ENCODE data around the gene DCDC2.
"Not testable (repeated sequence)": the region's sequence is repeated elsewhere in the genome, so short reads cannot be mapped to it uniquely, and the experiment has no call there.

DCDC2 gene

DNA sequence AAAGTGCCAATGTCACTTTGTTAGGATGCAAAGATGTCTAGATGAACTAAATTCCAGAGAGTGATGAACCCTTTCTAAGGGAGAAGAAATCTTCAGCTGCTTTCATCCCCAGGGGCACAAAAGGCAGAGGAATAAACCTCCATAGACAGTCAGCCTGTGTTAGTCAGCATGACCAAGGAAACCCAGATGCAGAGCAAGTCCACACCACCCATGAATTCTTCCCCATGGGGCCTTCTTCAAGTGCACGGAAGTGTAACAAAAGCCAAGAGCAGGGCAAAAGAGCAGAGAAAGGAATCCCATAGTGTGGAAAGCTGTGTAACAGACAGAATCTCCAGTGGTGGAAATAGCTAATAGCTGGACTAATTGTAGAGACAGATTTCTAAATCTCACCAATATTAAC is 50.0 kb downstream of the DCDC2 start:
- TF ChIP-seq, protein P1, sequence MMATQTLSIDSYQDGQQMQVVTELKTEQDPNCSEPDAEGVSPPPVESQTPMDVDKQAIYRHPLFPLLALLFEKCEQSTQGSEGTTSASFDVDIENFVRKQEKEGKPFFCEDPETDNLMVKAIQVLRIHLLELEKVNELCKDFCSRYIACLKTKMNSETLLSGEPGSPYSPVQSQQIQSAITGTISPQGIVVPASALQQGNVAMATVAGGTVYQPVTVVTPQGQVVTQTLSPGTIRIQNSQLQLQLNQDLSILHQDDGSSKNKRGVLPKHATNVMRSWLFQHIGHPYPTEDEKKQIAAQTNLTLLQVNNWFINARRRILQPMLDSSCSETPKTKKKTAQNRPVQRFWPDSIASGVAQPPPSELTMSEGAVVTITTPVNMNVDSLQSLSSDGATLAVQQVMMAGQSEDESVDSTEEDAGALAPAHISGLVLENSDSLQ (IDR thresholded peaks at IDR 0.05), result no peak
- TF ChIP-seq FOXA1 (IDR thresholded peaks at IDR 0.05), result no peak
- no peak for TF ChIP-seq BHLHE40 (IDR thresholded peaks at IDR 0.05; ENCODE audit: borderline replicate concordance)
- TF ChIP-seq TARDBP (IDR thresholded peaks at IDR 0.05), result no peak
- no peak for DNase-seq (ENCODE audit: extremely low spot score)
- POLR2A ChIA-PET, result no interaction called here
- CTCF ChIA-PET, result interaction anchor here (0.9 kb wide), 1 partner anchor 52 kb away, joined by 3 read pairs; no protein-coding TSS in a partner anchor

DNA sequence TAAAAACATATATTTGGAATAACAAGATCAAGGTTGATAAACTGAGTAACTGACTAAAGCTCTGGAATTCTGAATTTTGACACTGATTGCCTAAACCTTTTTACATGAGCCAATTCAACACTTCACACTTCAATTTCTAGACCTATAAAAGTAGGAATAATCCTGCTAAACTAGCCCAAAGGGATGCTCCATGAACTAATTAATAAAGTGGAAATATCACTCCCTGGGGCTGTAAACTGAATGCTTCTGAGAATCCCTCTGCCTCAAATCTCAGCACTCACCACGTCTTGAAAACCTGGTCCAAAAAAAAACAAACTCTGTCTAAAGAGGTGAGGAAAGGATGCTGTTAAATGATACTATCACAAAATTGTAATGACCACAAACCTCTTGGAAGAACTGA is 50.9 kb downstream of the DCDC2 start:
- CTCF ChIA-PET, result no interaction called here
- DNase-seq (ENCODE audit: extremely low spot score), result no peak
- POLR2A ChIA-PET, result no interaction called here
- TF ChIP-seq FOXA1 (IDR thresholded peaks at IDR 0.05) (no peak), TARDBP (IDR thresholded peaks at IDR 0.05) (no peak), ELF4 (IDR thresholded peaks at IDR 0.05) (no peak), NFRKB (IDR thresholded peaks at IDR 0.05) (no peak), FOXM1 (IDR thresholded peaks at IDR 0.05; ENCODE audit: borderline replicate concordance) (no peak), ZNF384 (IDR thresholded peaks at IDR 0.05) (no peak), ARNT (IDR thresholded peaks at IDR 0.05) (no peak), HDGF (IDR thresholded peaks at IDR 0.05; ENCODE audit: borderline replicate concordance) (no peak), FOXK2 (IDR thresholded peaks at IDR 0.05) (no peak), BHLHE40 (IDR thresholded peaks at IDR 0.05; ENCODE audit: borderline replicate concordance) (no peak), CTBP1 (IDR thresholded peaks at IDR 0.05; ENCODE audit: borderline replicate concordance) (no peak)
- TF ChIP-seq, protein P1 (IDR thresholded peaks at IDR 0.05), result no peak

DNA sequence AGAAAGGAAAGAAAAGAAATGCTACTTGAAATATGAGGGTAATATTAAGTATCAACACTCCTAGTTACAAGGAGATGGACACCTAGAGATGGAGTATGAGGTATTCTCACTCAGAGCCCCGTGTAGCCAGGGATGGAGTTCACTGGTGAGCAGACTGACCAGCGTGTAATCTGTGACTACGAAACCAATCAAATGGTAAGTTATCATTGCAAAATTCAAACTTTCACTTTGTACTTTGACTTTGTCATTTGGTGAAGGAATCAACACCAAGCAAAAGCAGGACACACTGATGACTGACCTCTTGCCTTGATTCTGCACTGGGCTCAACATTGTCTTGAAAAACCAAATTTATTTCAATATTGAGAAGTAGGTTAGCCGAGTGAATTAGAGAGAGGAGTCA is 51.8 kb downstream of the DCDC2 start:
- DNase-seq (ENCODE audit: extremely low spot score), result no peak
- CTCF ChIA-PET, result no interaction called here
- POLR2A ChIA-PET, result no interaction called here
- TF ChIP-seq L3MBTL2 (conservative IDR thresholded peaks at IDR 0.05) (no peak), BHLHE40 (IDR thresholded peaks at IDR 0.05; ENCODE audit: borderline replicate concordance) (no peak), NFRKB (IDR thresholded peaks at IDR 0.05) (no peak), FOXM1 (IDR thresholded peaks at IDR 0.05; ENCODE audit: borderline replicate concordance) (no peak), CTBP1 (IDR thresholded peaks at IDR 0.05; ENCODE audit: borderline replicate concordance) (no peak), FOXA1 (IDR thresholded peaks at IDR 0.05) (no peak), LEF1 (IDR thresholded peaks at IDR 0.05; ENCODE audit: borderline replicate concordance) (no peak), SUZ12 (IDR thresholded peaks at IDR 0.05) (no peak), TARDBP (IDR thresholded peaks at IDR 0.05) (no peak), ELF4 (IDR thresholded peaks at IDR 0.05) (no peak), ARNT (IDR thresholded peaks at IDR 0.05) (no peak), SP1 (IDR thresholded peaks at IDR 0.05) (no peak), ZNF384 (IDR thresholded peaks at IDR 0.05) (no peak), HDGF (IDR thresholded peaks at IDR 0.05; ENCODE audit: borderline replicate concordance) (no peak), FOXK2 (IDR thresholded peaks at IDR 0.05) (no peak)
- TF ChIP-seq, protein P1 (IDR thresholded peaks at IDR 0.05), result no peak

DNA sequence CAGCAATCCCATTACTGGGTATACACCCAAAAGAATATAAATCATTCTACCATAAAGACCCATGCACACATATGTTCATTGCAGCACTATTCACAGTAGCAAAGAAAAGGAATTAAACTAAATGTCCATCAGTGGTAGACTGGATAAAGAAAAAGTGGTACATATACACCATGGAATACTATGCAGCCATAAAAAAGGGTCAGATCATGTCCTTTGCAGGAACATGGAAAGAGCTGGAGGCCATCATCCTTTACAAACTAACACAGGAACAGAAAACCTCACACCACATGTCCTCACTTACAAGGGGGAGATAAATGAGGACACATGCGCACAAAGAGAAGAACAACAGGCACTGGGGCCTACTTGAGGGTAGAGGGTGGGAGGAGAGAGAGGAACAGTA is 60.9 kb downstream of the DCDC2 start:
- no peak for DNase-seq (ENCODE audit: extremely low spot score)
- POLR2A ChIA-PET, result no interaction called here
- TF ChIP-seq L3MBTL2 (conservative IDR thresholded peaks at IDR 0.05), result no peak
- no peak for TF ChIP-seq FOXK2 (IDR thresholded peaks at IDR 0.05)
- TF ChIP-seq, protein P1 (IDR thresholded peaks at IDR 0.05), result no peak
- no peak for TF ChIP-seq HDGF (IDR thresholded peaks at IDR 0.05; ENCODE audit: borderline replicate concordance)
- no peak for TF ChIP-seq FOXM1 (IDR thresholded peaks at IDR 0.05; ENCODE audit: borderline replicate concordance)
- no peak for TF ChIP-seq FOXA1 (IDR thresholded peaks at IDR 0.05)
- no peak for TF ChIP-seq CTBP1 (IDR thresholded peaks at IDR 0.05; ENCODE audit: borderline replicate concordance)
- TF ChIP-seq ELF4 (IDR thresholded peaks at IDR 0.05), result no peak
- TF ChIP-seq SP1 (IDR thresholded peaks at IDR 0.05), result no peak
- no peak for TF ChIP-seq LEF1 (IDR thresholded peaks at IDR 0.05; ENCODE audit: borderline replicate concordance)
- CTCF ChIA-PET, result no interaction called here

DNA sequence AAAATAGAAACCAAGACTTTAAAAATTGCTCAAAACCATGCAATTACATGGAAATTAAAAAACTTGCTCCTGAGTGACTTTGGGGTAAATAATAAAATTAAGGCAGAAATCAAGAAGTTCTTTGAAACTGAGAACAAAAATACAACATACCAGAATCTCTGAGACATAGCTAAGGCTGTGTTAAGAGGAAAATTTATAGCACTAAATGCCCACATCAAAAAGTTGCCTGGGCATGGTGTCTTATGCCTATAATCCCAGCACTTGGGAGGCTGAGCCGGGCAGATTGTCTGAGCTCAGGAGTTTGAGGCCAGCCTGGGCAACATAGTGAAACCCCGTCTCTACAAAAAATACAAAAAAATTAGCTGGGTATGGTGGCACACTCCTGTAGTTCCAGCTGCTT is 64.0 kb downstream of the DCDC2 start:
- DNase-seq (ENCODE audit: extremely low spot score); CTCF ChIA-PET; POLR2A ChIA-PET: not testable (repeated sequence)

DNA sequence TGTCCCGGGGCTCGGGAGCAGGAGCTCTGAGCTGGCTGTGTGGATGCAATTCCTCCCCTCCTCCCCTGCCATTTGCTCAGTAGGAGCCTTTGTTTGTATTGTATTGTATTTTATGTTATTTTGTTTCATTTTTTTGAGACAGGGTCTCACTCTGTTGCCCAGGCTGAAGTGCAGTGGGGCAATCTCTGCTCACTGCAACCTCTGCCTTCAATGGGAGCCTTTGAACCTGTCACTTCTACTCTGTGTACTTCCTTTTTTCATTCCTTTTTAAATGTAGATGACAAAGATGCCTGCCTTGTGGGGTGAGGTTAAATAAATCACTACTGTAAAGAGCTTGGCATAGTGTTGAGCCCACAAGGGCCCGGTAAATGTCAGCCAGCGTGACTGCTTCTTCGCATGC is 70.6 kb downstream of the DCDC2 start:
- ChIA-PET CTCF (interaction anchor here (1.0 kb wide), 1 partner anchor 13 kb away, joined by 4 read pairs; no protein-coding TSS in a partner anchor), POLR2A (no interaction called here)
- no peak for DNase-seq (ENCODE audit: extremely low spot score)
- TF ChIP-seq TARDBP (IDR thresholded peaks at IDR 0.05) (no peak), ARNT (IDR thresholded peaks at IDR 0.05) (no peak), SUZ12 (IDR thresholded peaks at IDR 0.05) (no peak), SP1 (IDR thresholded peaks at IDR 0.05) (no peak), NFRKB (IDR thresholded peaks at IDR 0.05) (no peak), CTBP1 (IDR thresholded peaks at IDR 0.05; ENCODE audit: borderline replicate concordance) (no peak), BHLHE40 (IDR thresholded peaks at IDR 0.05; ENCODE audit: borderline replicate concordance) (no peak), LEF1 (IDR thresholded peaks at IDR 0.05; ENCODE audit: borderline replicate concordance) (no peak), FOXK2 (IDR thresholded peaks at IDR 0.05) (no peak), L3MBTL2 (conservative IDR thresholded peaks at IDR 0.05) (no peak), HDGF (IDR thresholded peaks at IDR 0.05; ENCODE audit: borderline replicate concordance) (no peak), FOXA1 (IDR thresholded peaks at IDR 0.05) (no peak), FOXM1 (IDR thresholded peaks at IDR 0.05; ENCODE audit: borderline replicate concordance) (no peak)
- TF ChIP-seq, protein P1 (IDR thresholded peaks at IDR 0.05), result no peak

All from HEK293T (cell line).